OCI-LY7 (cell line): Measurements from ENCODE around the gene KCNN1. TPM values are rescaled to one million over a fixed set of nuclear protein-coding genes. Genes with fewer than 3 reads are reported as not detected.

Experiments
- BruUV-seq: library from RNA; stranded (reverse); fragments of 400-500 nt; replicated peaks from 2 replicates; lab custom pipeline; 2021; lab: Mats Ljungman, UMichigan
- CTCF ChIA-PET: fragments of 300-600 bp; sonication (Branson Sonifier 250); formaldehyde crosslinking; loops from one replicate; lab custom pipeline; 2022; ENCODE audit warnings: antibody characterized with exemption; ENCODE audit not compliant: unreplicated experiment; lab: Charles Lee
- POLR2A ChIA-PET: fragments of 300-600 bp; sonication (Branson Sonifier 250); formaldehyde crosslinking; loops from one replicate; lab custom pipeline; 2022; ENCODE audit warnings: antibody characterized with exemption; lab: Charles Lee
- DNase-seq: peaks from one replicate; pipeline ENCODE4 v3.0.0-alpha.2; 2015; ENCODE audit warnings: low spot score
- H2AFZ ChIP-seq: fragments of 200-600 bp; sonication (generic), shearing (Covaris generic); 2 replicates; pipeline ENCODE4 v1.6.1; 2014; ENCODE audit warnings: mild to moderate bottlenecking, antibody characterized with exemption, low read length, moderate library complexity
- H3K27ac ChIP-seq: fragments of 200-600 bp; sonication (generic); 2 replicates; pipeline ENCODE4 v1.5.1; 2014; ENCODE audit warnings: mixed run types, low read depth, mild to moderate bottlenecking, moderate library complexity, low read length, inconsistent platforms; ENCODE audit not compliant: poor library complexity, severe bottlenecking
- H3K36me3 ChIP-seq: fragments of 200-600 bp; sonication (generic); 2 replicates; pipeline ENCODE4 v1.6.1; 2014; ENCODE audit warnings: mild to moderate bottlenecking, antibody characterized with exemption, low read length, moderate library complexity, mixed read lengths; ENCODE audit not compliant: insufficient read depth
- H3K4me1 ChIP-seq: fragments of 200-600 bp; sonication (generic); 2 replicates; pipeline ENCODE4 v1.5.1; 2014; ENCODE audit warnings: mild to moderate bottlenecking, low read length; ENCODE audit not compliant: insufficient read depth, poor library complexity, severe bottlenecking
- H3K4me2 ChIP-seq: fragments of 200-600 bp; sonication (generic); 2 replicates; pipeline ENCODE4 v1.6.1; 2014; ENCODE audit warnings: mild to moderate bottlenecking, low read length
- H3K4me3 ChIP-seq: fragments of 200-600 bp; sonication (generic); 2 replicates; pipeline ENCODE4 v1.5.1; 2014; ENCODE audit warnings: mild to moderate bottlenecking, low read depth, low read length; ENCODE audit not compliant: poor library complexity, severe bottlenecking
- H3K79me2 ChIP-seq: fragments of 200-600 bp; sonication (generic); 2 replicates; pipeline ENCODE4 v1.6.1; 2016; ENCODE audit warnings: low read depth, mild to moderate bottlenecking, low read length, moderate library complexity, mixed read lengths; ENCODE audit not compliant: insufficient read depth
- H3K9me2 ChIP-seq: fragments of 200-600 bp; sonication (generic); 2 replicates; pipeline ENCODE4 v1.6.1; 2016; ENCODE audit warnings: mild to moderate bottlenecking, low read length, mixed read lengths; ENCODE audit not compliant: insufficient read depth
- H3K9me3 ChIP-seq: fragments of 200-600 bp; sonication (generic); 2 replicates; pipeline ENCODE4 v1.6.1; 2014; ENCODE audit warnings: mild to moderate bottlenecking, mixed run types, low read length, mixed read lengths
- H4K20me1 ChIP-seq: fragments of 200-600 bp; sonication (generic); 2 replicates; pipeline ENCODE4 v1.6.1; 2014; ENCODE audit warnings: mild to moderate bottlenecking, antibody characterized with exemption, low read length, moderate library complexity, mixed read lengths; ENCODE audit not compliant: insufficient read depth
- EZH2phosphoT487 ChIP-seq: fragments of 200-600 bp; sonication (generic); IDR thresholded peaks from 2 replicates; pipeline ENCODE4 v1.6.1; 2018; ENCODE audit warnings: low read depth, borderline replicate concordance, mild to moderate bottlenecking, mixed run types, antibody characterized with exemption, low read length, moderate library complexity, mixed read lengths
- intact Hi-C: fragments of 100-400 bp; cut with micrococcal nuclease; formaldehyde crosslinking; loops from one replicate; pipeline ENCODE4 v1.10.0; 2022; ENCODE audit not compliant: unreplicated experiment
- small RNA-seq: library from RNA; depleted of rRNA; stranded (forward); fragments of <200 nt; gene quantifications from one replicate; pipeline ENCODE3, GENCODE V24; 2014
- total RNA-seq, 2 experiments: library from RNA; depleted of rRNA in 1 of 2; stranded (reverse); fragments of >200 nt in 1 of 2; shearing (Covaris generic) in 1 of 2; gene quantifications; 2 replicates each; pipeline ENCODE4 v1.2.3, GENCODE V29; 2014 to 2022
- TF ChIP-seq, protein P1 (sequence below): fragments of 200-600 bp; sonication (generic); conservative IDR thresholded peaks from 2 replicates; pipeline ENCODE4 v1.5.1; 2014; ENCODE audit warnings: mild to moderate bottlenecking, antibody characterized with exemption, low read length, moderate library complexity, mixed read lengths

Gene KCNN1
- total RNA-seq, 2 experiments from 2014 or later: 0.57 to 1.1 TPM

DNA sequence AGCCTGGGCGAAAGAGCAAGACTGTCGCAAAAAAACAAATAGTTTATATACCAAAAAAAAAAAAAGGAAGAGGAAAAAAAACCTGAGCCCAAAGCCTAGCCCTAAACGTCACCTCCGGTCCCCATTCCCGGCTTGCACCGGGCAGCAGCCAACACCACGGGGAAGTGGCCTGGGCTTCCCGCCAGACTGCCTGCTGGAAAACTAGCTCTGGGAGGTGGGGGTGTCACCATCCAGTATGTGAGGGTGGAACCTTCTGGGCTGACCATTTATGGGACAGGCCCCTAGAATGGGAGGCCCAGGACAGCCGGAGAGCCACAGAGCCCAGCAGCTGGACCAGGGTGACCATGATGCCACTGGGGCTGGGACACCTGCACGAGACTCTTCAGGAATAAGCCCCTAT lies 82.5 kb downstream of the KCNN1 start:
- DNase-seq: no peak
- BruUV-seq: no TSS peak
- Histone ChIP-seq H3K9me2 (no peaks in the 10 kb centered on the region), H2AFZ (no peak overlapping the region), H4K20me1 (no peaks in the 10 kb centered on the region), H3K4me2 (no peak overlapping the region), H3K79me2 (no peaks in the 10 kb centered on the region), H3K9me3 (no peaks in the 10 kb centered on the region), H3K36me3 (no peaks in the 10 kb centered on the region), H3K4me1 (peaks cover 22% of the 10 kb centered on the region), H3K4me3 (no peak overlapping the region), H3K27ac (no peak overlapping the region)
- ChIA-PET CTCF (no interaction called here), POLR2A (no interaction called here)
- no peak for TF ChIP-seq EZH2phosphoT487
- TF ChIP-seq, protein P1, sequence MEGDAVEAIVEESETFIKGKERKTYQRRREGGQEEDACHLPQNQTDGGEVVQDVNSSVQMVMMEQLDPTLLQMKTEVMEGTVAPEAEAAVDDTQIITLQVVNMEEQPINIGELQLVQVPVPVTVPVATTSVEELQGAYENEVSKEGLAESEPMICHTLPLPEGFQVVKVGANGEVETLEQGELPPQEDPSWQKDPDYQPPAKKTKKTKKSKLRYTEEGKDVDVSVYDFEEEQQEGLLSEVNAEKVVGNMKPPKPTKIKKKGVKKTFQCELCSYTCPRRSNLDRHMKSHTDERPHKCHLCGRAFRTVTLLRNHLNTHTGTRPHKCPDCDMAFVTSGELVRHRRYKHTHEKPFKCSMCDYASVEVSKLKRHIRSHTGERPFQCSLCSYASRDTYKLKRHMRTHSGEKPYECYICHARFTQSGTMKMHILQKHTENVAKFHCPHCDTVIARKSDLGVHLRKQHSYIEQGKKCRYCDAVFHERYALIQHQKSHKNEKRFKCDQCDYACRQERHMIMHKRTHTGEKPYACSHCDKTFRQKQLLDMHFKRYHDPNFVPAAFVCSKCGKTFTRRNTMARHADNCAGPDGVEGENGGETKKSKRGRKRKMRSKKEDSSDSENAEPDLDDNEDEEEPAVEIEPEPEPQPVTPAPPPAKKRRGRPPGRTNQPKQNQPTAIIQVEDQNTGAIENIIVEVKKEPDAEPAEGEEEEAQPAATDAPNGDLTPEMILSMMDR: no peak
- intact Hi-C loops: no loop called here

Small RNA genes lying within 50 kb of the gene (small RNA-seq; reads per million reads assigned to genes)
- gene RNA5SP468: 0.16 reads per million

Other genes with a start within 250 kb of the KCNN1 start
- gene MAP1S, start 247.6 kb upstream of the KCNN1 start, total RNA-seq (2014; rRNA removed; shearing (Covaris generic)): 11.5 and 31.6 TPM in 2 replicates
- 53.1 and 61.1 TPM in 2 replicates for gene MAP1S, start 247.6 kb upstream of the KCNN1 start, total RNA-seq (2022)
- 80.6 and 85.6 TPM in 2 replicates for gene FCHO1, start 215.6 kb upstream of the KCNN1 start, total RNA-seq (2014; rRNA removed; shearing (Covaris generic))
- 107 and 115 TPM in 2 replicates for gene FCHO1, start 215.6 kb upstream of the KCNN1 start, total RNA-seq (2022)
- gene B3GNT3, start 172.0 kb upstream of the KCNN1 start, total RNA-seq (2014; rRNA removed; shearing (Covaris generic)): not detected in 2 replicates
- gene B3GNT3, start 172.0 kb upstream of the KCNN1 start, total RNA-seq (2022): not detected in 2 replicates
- 0.25 TPM in 1 of 2 replicates, not detected in the other for gene INSL3, start 145.6 kb upstream of the KCNN1 start, total RNA-seq (2014; rRNA removed; shearing (Covaris generic))
- gene INSL3, start 145.6 kb upstream of the KCNN1 start, total RNA-seq (2022): 0.38 TPM in 1 of 2 replicates, not detected in the other
- 9.4 and 14.0 TPM in 2 replicates for gene JAK3, start 119.1 kb upstream of the KCNN1 start, total RNA-seq (2014; rRNA removed; shearing (Covaris generic))
- 24.4 and 25.3 TPM in 2 replicates for gene JAK3, start 119.1 kb upstream of the KCNN1 start, total RNA-seq (2022)
- gene RPL18A, start 107.2 kb upstream of the KCNN1 start, total RNA-seq (2014; rRNA removed; shearing (Covaris generic)): 2,643 and 3,019 TPM in 2 replicates
- gene RPL18A, start 107.2 kb upstream of the KCNN1 start, total RNA-seq (2022): 3,145 and 3,253 TPM in 2 replicates
- gene SLC5A5, start 95.2 kb upstream of the KCNN1 start, total RNA-seq (2014; rRNA removed; shearing (Covaris generic)): 0.03 TPM in 1 of 2 replicates, not detected in the other
- not detected in 2 replicates for gene SLC5A5, start 95.2 kb upstream of the KCNN1 start, total RNA-seq (2022)
- 57.5 and 68.2 TPM in 2 replicates for gene CCDC124, start 34.1 kb upstream of the KCNN1 start, total RNA-seq (2014; rRNA removed; shearing (Covaris generic))
- gene CCDC124, start 34.1 kb upstream of the KCNN1 start, total RNA-seq (2022): 86.8 and 106 TPM in 2 replicates
- 27.3 and 30.7 TPM in 2 replicates for gene ARRDC2, start 41.1 kb downstream of the KCNN1 start, total RNA-seq (2014; rRNA removed; shearing (Covaris generic))
- 30.6 and 30.7 TPM in 2 replicates for gene ARRDC2, start 41.1 kb downstream of the KCNN1 start, total RNA-seq (2022)
- gene IL12RB1, start 119.8 kb downstream of the KCNN1 start, total RNA-seq (2014; rRNA removed; shearing (Covaris generic)): 6.0 and 7.7 TPM in 2 replicates
- 26.0 and 41.7 TPM in 2 replicates for gene IL12RB1, start 119.8 kb downstream of the KCNN1 start, total RNA-seq (2022)
- gene MAST3, start 130.7 kb downstream of the KCNN1 start, total RNA-seq (2014; rRNA removed; shearing (Covaris generic)): 14.3 and 14.8 TPM in 2 replicates
- gene MAST3, start 130.7 kb downstream of the KCNN1 start, total RNA-seq (2022): 31.0 and 31.4 TPM in 2 replicates
- gene PIK3R2, start 186.1 kb downstream of the KCNN1 start, total RNA-seq (2014; rRNA removed; shearing (Covaris generic)): 1.6 and 3.2 TPM in 2 replicates
- gene PIK3R2, start 186.1 kb downstream of the KCNN1 start, total RNA-seq (2022): 20.5 and 30.0 TPM in 2 replicates
- 141 and 195 TPM in 2 replicates for gene IFI30, start 206.7 kb downstream of the KCNN1 start, total RNA-seq (2014; rRNA removed; shearing (Covaris generic))
- 117 and 170 TPM in 2 replicates for gene IFI30, start 206.7 kb downstream of the KCNN1 start, total RNA-seq (2022)
- gene MPV17L2, start 226.1 kb downstream of the KCNN1 start, total RNA-seq (2014; rRNA removed; shearing (Covaris generic)): 21.9 and 23.7 TPM in 2 replicates
- 18.1 and 22.6 TPM in 2 replicates for gene MPV17L2, start 226.1 kb downstream of the KCNN1 start, total RNA-seq (2022)
- 2.9 and 4.9 TPM in 2 replicates for gene RAB3A, start 236.9 kb downstream of the KCNN1 start, total RNA-seq (2014; rRNA removed; shearing (Covaris generic))
- gene RAB3A, start 236.9 kb downstream of the KCNN1 start, total RNA-seq (2022): 6.9 and 8.6 TPM in 2 replicates